Muscle of arm (tissue), 12 donors: Measurements from ENCODE around the gene NMT2. TPM values are rescaled to one million over a fixed set of nuclear protein-coding genes. Genes with fewer than 3 reads are reported as not detected.

ENCODE experiments used
- DNase-seq: peaks from one replicate; pipeline ENCODE4 v3.0.0-alpha.2; 2013
- polyA plus RNA-seq, 12 donors: library from polyadenylated mRNA; unstranded; fragments of 120-200 nt; gene quantifications; one replicate each; pipeline ENCODE4 v1.2.1, GENCODE V29; 2013; ENCODE audit not compliant: insufficient read length in 12 of 12

Gene NMT2
- polyA plus RNA-seq, 12 donors, result 8.7 to 24.2 (median 18.7) TPM; not detected in 1

DNA sequence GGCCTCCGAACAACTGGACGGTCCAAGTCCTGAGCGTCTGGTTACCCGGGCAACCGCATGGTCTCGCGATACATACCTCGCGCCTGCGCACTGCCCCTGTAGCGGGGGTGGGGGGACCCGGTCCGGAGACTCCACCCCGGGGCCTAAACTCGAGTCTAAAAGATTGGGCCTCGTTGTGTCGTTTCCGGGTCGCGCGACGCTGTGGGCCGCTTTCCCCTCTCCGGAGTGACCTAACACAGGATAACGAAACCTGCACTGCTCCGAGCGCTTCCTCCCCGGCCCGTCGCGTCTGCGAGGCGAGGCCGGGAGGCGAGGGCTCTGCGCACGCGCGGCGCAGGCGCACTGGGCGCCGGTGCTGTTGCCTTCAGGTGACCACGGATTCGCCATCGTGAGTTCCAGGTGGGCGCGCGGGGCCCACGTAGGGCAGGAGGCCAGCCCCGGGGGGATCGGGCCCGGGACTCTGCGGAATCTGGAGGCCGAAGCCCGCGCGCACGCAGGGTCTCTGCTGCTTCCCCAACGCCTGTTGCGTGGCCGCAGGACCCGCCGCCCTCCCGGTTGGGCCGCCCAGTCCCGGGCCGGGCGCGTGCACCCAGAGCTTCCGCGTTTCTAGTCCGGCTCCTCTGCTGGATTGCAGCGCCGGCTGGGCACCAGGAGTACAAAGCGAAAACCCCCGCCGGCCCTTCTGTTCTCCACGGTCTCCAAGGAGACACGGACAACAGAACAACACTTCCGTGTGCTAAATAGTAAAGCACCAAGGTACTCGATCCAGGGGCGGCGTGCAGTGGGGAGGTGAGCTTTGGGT, 71.3 kb downstream of the NMT2 start, which contains the start of gene RPP38:
Gene RPP38 (plus strand): TSS at position 345 of the 802 bp plus-strand sequence. CDS start 5,960 bp downstream, outside the sequence.
- DNase-seq, result peak; percentile 98

DNA sequence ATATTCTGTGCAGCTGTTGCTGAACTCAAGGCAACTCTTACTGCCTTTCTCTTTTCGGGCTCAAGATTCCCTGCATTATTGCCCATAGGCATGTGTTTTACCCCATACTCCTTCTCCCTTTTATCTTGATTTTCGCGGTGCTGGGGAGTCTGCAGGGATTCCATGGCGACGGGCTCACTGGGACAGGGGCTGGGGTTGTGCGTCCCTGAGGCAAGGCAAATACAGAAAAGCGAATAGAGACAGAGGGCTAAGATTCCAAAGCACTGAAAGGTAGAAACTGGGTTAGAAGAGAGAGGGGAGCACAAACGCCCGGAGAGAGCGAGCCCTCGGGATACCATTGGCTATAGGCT, 71.9 kb downstream of the NMT2 start:
- DNase-seq, result no peak

DNA sequence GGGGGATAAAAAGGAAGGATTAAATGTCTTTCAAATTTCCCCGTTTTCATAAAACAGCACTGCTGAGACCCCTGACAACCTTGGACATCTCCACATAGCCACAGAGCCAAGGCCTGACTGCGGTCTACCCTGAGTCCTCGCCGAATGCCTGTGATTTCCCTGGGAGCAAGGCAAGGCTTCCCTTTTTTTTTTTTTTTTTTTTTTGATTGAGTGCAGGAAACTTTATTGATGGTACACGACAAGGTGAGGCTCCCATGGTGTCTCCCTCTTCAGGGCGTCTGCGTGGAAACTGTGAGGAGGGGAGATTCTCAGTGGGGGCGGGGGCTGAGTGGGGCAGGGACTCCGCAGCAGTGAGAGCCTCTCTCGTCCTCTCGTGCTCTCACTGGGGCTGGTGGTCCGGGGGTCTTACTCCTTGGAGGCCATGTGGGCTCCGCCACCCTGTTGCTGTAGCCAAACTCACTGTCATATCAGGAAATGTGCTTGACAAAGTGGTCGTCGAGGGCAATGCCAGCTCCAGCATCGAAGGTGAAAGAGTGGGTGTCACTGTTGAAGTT, 75.6 kb downstream of the NMT2 start:
- no peak for DNase-seq

DNA sequence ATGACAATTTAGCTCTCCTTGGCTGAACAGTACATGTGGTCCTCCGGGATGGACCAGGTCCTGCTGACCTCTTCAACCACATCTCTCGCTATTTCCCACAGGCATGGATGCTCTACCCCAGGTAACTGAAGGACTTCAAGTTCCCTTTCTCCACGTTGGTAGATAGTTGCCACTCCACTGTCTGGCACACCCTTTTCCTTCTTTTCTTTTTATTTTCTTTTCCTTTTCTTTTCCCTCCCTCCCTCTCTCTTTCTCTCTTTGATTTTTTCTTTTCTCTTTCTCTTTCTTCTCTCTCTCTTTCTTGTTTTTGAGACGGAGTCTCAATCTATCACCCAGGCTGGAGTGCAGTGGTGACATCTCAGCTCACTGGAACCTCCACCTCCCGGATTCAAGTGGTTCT, 77.1 kb downstream of the NMT2 start:
- no peak for DNase-seq

DNA sequence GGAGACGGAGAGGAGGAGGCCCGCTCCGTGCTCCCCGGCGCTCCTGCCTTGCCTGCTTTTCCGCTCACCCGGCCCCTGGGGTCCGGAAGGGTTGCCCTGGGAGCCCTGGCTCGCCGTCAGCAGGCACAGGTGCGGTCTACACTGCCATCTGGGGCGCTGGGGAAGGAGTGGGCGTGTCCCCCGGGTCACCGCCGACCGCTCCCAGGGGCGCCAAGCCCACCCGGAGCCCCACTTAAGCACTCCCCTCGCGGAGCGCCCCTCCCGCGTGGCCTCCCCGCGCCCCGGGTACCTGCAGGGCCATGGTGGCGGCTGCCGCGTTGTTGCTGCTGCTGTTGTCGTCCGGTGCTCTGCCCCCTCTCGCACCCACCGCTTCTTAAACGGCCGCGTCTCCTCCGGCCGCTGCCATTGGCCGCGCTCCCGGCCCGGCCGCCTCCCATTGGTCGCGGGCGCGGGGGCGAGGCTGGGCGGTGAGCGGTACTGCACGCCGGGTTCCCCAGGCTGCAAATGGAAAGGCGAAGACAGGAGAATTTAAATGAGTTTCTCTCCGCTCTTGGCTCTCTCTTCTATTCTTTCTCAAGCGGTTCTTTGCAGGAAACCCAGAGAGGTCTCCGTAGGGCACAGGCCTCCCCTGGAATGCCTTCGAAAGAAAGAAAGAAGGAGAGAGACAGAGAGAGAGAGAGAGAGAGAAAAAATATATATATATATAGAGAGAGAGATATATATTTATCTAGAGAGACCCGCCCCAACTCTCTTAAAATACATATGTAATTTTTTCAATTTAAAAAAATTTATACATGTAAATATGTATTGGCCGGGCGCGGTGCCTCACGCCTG, 79.8 kb downstream of the NMT2 start, which contains the start of gene ACBD7:
Gene ACBD7 (minus strand): TSS at position 349 of the 834 bp plus-strand sequence. CDS start 48 bp downstream, at position 301.
- DNase-seq, result peak; percentile 75

DNA sequence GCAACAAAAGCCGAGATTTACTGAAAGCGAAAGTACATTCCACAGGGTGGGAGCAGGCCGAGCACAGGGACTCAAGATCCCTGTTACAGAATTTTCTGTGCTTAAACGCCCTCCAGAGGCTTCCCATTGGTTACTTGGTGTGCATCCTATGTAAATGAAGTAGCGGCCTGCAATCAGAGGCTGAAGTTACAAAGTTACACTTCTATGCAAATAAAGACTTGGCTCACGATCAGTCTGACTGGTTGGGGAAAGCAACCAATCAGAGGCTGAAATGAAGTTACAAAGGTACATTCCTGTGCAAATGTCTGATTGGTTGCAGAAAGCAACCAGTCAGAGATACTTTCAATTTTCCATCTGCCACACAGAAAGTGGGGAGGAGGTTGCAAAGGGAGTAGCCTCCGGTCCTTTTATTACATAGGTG, 84.0 kb downstream of the NMT2 start:
- peak; percentile 82 for DNase-seq

DNA sequence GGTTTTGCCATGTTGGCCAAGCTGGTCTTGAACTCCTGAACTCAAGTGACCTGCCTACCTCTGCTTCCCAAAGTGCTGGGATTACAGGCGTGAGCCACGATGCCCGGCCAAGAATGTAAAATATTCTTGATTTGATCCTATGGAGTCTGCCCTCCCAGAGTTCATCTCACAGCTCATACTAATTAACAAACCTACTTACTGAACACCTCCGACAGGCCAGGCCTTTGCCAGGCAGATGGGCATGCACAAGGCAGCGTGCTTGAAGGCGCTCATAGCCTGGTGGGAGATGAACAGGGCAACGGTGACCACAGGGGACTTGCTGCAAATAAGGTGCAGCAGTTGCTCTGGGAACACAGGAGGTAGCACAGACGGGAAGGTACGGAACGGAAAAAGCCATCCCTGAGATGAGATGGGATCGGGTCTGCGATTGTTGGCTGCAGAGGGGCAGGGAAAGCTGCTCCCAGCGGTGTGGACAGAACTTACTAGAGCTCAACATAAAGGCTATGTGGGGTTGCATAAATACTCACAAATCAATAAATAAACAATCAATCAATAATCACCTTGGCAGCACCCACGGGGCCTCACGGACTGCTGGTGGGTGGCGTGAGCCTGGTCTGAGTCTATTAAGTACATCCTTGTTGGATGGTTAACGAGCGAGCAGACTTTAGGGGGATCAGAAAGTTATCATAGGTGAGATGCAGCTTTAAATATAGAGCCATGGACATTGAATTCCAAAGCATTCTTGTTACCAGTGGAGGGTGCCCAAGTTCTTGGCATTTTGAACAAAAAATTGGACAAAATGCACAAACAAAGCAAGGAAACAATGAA, 84.6 kb downstream of the NMT2 start:
- DNase-seq, result no peak

DNA sequence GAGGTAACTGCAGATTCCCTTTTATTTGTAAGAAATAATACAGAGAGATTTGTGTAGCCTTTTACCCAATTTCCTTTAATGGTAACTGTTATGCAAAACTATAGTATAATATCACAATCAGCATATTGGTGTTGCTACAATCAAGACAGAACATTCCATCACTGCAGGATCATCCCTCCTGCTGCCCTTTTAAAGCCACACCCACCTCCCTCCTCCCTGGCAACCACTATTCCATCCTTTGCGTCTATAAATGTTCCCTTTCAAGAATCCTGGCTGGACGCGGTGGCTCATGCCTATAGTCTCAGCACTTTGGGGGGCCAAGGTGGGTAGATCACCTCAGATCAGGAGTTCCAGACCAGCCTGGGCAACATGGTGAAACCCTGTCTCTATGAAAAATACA, 93.1 kb downstream of the NMT2 start:
- DNase-seq, result no peak

DNA sequence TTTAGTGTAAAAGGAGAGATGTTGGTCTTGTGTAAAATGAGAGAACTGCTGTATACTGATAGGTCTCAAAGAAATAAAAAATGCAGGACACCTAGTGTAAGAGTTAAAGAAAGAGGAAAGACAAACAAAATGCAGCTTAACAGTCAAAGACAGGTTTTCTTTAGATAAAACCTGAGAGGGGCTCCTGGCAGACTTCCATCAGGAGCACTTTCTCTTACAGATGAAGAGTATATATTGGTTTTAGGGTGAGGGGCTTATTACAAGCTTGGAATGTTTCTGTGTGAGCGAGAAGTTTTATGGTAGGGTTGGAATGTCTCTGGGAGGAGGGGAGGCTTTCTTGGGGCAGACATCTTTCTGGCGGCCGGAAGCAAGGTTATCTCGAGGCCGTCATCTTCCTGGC, 96.1 kb downstream of the NMT2 start:
- DNase-seq, result no peak

DNA sequence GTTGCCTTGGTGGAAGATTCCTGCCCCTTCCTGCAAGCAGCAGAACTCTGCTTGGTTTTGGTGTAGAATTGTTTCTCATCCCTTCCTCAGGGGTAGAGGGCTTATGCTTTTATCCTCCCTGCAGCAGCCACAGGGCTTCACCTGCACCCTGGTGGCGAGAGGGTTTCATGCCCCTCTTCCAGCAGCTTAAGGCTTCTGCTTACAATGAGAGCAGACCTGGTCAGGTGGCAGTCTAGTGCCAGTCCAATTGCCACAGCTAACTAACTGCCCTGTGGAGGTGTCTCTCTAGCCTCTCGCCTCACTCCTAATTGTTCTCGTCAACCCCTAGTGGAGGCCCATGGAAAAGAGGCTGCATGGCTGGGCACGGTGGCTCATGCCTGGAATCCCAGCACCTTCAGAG, 99.3 kb downstream of the NMT2 start:
- DNase-seq, result no peak

DNA sequence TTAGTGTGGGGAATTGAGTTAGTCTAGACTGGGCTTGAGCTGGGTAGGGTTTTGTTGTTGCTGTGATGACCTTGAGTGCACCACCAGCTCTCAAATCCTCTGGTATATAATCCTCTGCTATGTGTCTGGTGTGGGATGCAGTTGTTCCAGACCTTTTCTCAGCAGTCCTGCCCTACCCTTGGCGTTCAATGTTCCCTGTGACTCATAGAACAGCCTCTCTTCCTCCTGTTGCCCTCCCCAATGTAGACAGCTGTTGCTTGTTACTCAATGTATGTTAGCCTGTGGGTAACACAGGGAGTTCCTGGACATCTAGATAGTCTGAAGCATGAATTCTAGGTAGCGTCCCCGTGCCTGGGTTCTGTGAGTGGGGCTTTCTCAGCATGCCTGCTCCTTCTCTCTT, 99.7 kb downstream of the NMT2 start:
- DNase-seq, result no peak

DNA sequence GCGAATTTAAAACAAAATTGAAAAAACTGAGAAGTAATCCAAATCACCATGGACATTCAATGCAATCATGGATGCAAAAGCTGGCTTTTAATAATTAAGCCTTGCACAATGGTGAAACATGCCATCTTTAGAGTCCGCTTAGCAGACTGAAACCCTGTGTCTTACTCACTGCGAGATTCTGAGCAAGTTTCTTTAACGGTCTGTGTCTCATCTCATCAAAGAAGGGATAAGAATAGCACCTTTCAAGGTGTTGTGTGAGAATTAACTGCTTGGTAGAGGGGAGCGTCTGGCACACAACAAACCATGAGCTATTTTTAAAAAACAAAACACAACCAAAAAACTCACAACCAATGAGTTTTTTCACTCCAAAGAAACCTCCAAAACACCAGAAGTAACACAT, 101.3 kb downstream of the NMT2 start:
- no peak for DNase-seq

DNA sequence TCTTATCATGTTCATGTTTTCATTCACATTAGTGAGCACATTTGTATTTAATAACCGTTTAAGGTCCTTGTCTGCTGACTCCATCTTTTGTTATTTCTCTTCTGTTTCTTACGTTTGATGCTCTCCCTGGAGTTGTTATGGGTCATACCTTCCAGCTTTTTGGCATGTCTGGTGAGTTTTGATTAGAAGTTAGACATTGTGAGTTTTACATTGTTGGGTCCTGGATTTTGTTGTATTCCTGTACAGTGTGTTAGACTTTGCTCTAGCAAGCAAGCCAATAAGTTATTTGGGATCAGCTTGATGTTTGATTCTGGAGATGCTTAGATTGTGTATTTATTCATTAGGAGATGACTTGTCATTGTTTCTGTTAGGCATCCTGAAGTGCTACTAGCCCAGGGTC, 107.9 kb downstream of the NMT2 start:
- DNase-seq, result no peak

DNA sequence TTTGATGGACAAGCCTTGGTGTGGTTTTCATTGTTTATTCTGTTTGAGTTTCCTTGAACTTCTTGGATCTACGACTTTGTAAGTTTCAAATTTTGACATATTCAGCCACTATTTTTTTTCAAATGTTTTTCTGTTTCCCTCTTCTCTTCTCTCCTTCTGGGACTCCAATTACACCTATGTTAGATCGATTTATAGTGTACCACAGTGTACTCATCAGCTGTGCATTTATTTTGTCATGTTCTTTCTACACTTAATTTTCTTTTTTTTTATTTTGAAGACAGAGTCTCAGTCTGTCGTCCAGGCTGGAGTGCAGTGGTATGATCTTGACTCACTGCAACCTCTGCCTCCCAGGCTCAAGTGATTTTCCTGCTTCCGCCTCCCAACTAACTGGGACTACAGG, 108.6 kb downstream of the NMT2 start:
- no peak for DNase-seq

DNA sequence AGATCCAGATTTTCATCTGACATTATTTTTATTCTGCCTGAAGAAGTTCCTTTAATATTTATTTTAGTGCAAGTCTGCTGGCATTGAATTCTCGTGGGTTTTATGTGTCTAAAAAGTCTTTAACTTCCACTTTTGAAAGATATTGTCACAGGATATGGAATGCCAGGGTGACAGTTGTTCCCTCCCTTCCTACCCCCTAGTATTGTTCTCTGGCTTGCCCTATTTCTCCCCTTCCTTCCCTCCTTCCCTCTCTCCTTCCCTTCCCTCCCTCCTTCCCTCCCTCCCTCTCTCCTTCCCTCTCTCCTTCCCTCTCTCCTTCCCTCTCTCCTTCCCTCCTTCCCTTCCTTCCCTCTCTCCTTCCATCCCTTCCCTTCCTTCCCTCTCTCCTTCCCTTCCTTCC, 109.8 kb downstream of the NMT2 start:
- DNase-seq, result no peak

Other genes starting within 250 kb of the NMT2 start
- 10 to 100 TPM in 4 of 12 donors, 1 to 10 TPM in 7, not detected in 1; 8.0 to 16.8 (median 9.4) TPM for gene DCLRE1C, start 214.6 kb downstream of the NMT2 start, polyA plus RNA-seq
- gene MEIG1, start 209.3 kb downstream of the NMT2 start, polyA plus RNA-seq, result 1 to 10 TPM in 4 of 12 donors, under 1 TPM in 5, not detected in 3; 0.33 to 1.5 (median 0.93) TPM
- under 1 TPM in 4 of 12 donors, not detected in 8; 0.16 to 0.30 (median 0.25) TPM for gene OLAH, start 124.8 kb downstream of the NMT2 start, polyA plus RNA-seq
- 1 to 10 TPM in 8 of 12 donors, under 1 TPM in 2, not detected in 2; 0.80 to 2.4 (median 1.4) TPM for gene ACBD7, start 79.9 kb downstream of the NMT2 start, polyA plus RNA-seq
- gene RPP38, start 71.3 kb downstream of the NMT2 start, polyA plus RNA-seq, result 10 to 100 TPM in 10 of 12 donors, not detected in 2; 11.5 to 17.4 (median 14.7) TPM
- 10 to 100 TPM in 11 of 12 donors, not detected in 1; 26.8 to 47.0 (median 34.5) TPM for gene FAM171A1, start 202.6 kb upstream of the NMT2 start, polyA plus RNA-seq